ENCODE data around the gene BABAM2. TPM values are rescaled to one million over a fixed set of nuclear protein-coding genes. Genes with fewer than 3 reads are reported as not detected.

Gene BABAM2
- total and polyA plus RNA-seq, 2 experiments from 2014 or later: 28.8 to 43.6 TPM

DNA sequence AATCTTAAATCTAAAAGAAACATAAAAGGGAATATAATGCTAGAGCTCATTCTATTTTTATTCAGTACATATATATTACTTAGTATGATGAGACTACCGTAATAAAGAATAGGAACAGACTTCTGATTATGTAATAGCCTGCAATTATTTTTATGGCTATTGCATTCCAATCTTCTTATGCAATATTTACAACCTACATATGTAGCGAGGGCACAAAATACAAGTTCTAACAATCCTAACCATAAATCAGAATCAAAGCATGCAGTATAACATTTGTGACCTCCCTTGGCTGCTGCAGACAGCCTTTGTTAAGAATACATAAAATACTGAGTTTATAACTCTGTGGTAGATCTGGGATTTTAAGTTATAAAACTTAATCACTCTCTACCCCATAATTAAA, 177.6 kb downstream of the BABAM2 start:
- DNase-seq (ENCODE audit: low spot score): peak; percentile 13
- WGBS (ENCODE audit: low lambda C conversion rate, missing lambda C conversion rate): 51% methylated on average over 2 of the region's 2 CpGs
- TF ChIP-seq, protein P1, sequence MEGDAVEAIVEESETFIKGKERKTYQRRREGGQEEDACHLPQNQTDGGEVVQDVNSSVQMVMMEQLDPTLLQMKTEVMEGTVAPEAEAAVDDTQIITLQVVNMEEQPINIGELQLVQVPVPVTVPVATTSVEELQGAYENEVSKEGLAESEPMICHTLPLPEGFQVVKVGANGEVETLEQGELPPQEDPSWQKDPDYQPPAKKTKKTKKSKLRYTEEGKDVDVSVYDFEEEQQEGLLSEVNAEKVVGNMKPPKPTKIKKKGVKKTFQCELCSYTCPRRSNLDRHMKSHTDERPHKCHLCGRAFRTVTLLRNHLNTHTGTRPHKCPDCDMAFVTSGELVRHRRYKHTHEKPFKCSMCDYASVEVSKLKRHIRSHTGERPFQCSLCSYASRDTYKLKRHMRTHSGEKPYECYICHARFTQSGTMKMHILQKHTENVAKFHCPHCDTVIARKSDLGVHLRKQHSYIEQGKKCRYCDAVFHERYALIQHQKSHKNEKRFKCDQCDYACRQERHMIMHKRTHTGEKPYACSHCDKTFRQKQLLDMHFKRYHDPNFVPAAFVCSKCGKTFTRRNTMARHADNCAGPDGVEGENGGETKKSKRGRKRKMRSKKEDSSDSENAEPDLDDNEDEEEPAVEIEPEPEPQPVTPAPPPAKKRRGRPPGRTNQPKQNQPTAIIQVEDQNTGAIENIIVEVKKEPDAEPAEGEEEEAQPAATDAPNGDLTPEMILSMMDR (IDR thresholded peaks at IDR 0.05; ENCODE audit: poor library complexity): no peak
- no peak for TF ChIP-seq EZH2 (IDR thresholded peaks at IDR 0.05; ENCODE audit: borderline replicate concordance)
- no peak for TF ChIP-seq EZH2phosphoT487 (IDR thresholded peaks at IDR 0.05; ENCODE audit: low read depth, severe bottlenecking, unreplicated experiment)
- no peaks in the 10 kb centered on the region for H3K9me3 ChIP-seq (ENCODE audit: low read depth)
- H3K9me2 ChIP-seq (replicated peaks; ENCODE audit: insufficient read depth): no peaks in the 10 kb centered on the region
- H3K27me3 ChIP-seq: no peaks in the 10 kb centered on the region
- H3K4me3 ChIP-seq: no peak overlapping the region
- H3K4me2 ChIP-seq: no peak overlapping the region
- H3K36me3 ChIP-seq (replicated peaks; ENCODE audit: insufficient read depth, low read depth): no peaks in the 10 kb centered on the region
- H2AFZ ChIP-seq: no peak overlapping the region
- peaks cover 6% of the 10 kb centered on the region for H3K4me1 ChIP-seq (ENCODE audit: insufficient read depth)
- H4K20me1 ChIP-seq (ENCODE audit: insufficient read depth, poor library complexity, severe bottlenecking): no peaks in the 10 kb centered on the region
- peak overlapping the region; percentile 18 for H3K27ac ChIP-seq
- no peaks in the 10 kb centered on the region for H3K79me2 ChIP-seq

DNA sequence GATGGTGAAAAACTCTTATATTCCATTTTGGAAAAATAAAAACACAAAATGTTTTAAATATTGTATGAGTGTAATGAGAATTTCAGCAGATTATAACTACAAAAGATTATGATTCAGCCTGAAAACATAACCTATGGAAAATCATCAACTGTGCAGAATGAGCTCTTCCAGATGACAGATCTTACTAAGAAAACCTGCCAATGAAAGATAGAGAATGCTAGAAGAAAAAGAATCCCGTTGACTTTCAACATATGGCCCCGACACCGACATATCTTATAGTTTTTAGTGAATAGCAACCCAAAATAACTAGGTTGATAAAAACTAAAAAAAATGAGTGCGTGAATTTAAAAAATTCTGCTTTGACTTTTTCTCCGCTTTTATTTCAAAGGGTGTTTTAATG, 178.0 kb downstream of the BABAM2 start:
- H3K27me3 ChIP-seq: no peaks in the 10 kb centered on the region
- H3K9me2 ChIP-seq (replicated peaks; ENCODE audit: insufficient read depth): no peaks in the 10 kb centered on the region
- no peak for DNase-seq (ENCODE audit: low spot score)
- no peak overlapping the region for H2AFZ ChIP-seq
- no peaks in the 10 kb centered on the region for H3K9me3 ChIP-seq (ENCODE audit: low read depth)
- TF ChIP-seq EZH2 (IDR thresholded peaks at IDR 0.05; ENCODE audit: borderline replicate concordance): no peak
- no peak for TF ChIP-seq EZH2phosphoT487 (IDR thresholded peaks at IDR 0.05; ENCODE audit: low read depth, severe bottlenecking, unreplicated experiment)
- TF ChIP-seq, protein P1 (IDR thresholded peaks at IDR 0.05; ENCODE audit: poor library complexity): no peak
- peaks cover 6% of the 10 kb centered on the region for H3K4me1 ChIP-seq (ENCODE audit: insufficient read depth)
- H3K4me2 ChIP-seq: no peak overlapping the region
- H3K4me3 ChIP-seq: no peak overlapping the region
- H3K27ac ChIP-seq: peak overlapping the region; percentile 3
- H3K79me2 ChIP-seq: no peaks in the 10 kb centered on the region
- H4K20me1 ChIP-seq (ENCODE audit: insufficient read depth, poor library complexity, severe bottlenecking): no peaks in the 10 kb centered on the region
- 90% methylated on average over 5 of the region's 5 CpGs for WGBS (ENCODE audit: low lambda C conversion rate, missing lambda C conversion rate)
- no peaks in the 10 kb centered on the region for H3K36me3 ChIP-seq (replicated peaks; ENCODE audit: insufficient read depth, low read depth)

DNA sequence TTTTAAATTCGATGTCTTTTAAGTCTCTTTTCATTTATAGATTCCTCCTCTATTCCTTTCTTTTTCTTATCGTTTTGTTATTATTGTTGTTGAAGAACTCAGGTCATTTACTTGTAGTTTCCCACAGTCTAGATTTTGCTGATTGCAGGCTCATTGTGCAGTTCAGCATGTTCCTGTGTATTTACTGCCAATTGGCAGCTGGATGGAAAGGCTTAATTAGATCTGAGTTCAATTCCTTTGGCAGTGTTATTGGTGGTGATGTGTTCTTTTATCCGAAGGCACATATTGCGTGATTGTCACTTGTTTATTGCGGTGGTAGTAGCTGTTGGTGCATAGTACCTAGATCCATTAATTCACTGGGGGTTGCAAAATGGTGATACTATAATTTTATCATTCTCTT, 180.7 kb downstream of the BABAM2 start:
- TF ChIP-seq, protein P1 (IDR thresholded peaks at IDR 0.05; ENCODE audit: poor library complexity): no peak
- TF ChIP-seq EZH2phosphoT487 (IDR thresholded peaks at IDR 0.05; ENCODE audit: low read depth, severe bottlenecking, unreplicated experiment) (no peak), EZH2 (IDR thresholded peaks at IDR 0.05; ENCODE audit: borderline replicate concordance) (no peak)
- Histone ChIP-seq H3K27me3 (no peaks in the 10 kb centered on the region), H3K4me3 (no peak overlapping the region), H3K4me2 (no peak overlapping the region), H3K9me3 (ENCODE audit: low read depth) (no peaks in the 10 kb centered on the region), H3K79me2 (no peaks in the 10 kb centered on the region), H3K9me2 (replicated peaks; ENCODE audit: insufficient read depth) (no peaks in the 10 kb centered on the region), H3K36me3 (replicated peaks; ENCODE audit: insufficient read depth, low read depth) (no peaks in the 10 kb centered on the region), H3K27ac (peak overlapping the region; percentile 42), H4K20me1 (ENCODE audit: insufficient read depth, poor library complexity, severe bottlenecking) (no peaks in the 10 kb centered on the region), H3K4me1 (ENCODE audit: insufficient read depth) (peaks cover 15% of the 10 kb centered on the region), H2AFZ (no peak overlapping the region)
- no peak for DNase-seq (ENCODE audit: low spot score)
- WGBS (ENCODE audit: low lambda C conversion rate, missing lambda C conversion rate): 76% methylated on average over 5 of the region's 5 CpGs

DNA sequence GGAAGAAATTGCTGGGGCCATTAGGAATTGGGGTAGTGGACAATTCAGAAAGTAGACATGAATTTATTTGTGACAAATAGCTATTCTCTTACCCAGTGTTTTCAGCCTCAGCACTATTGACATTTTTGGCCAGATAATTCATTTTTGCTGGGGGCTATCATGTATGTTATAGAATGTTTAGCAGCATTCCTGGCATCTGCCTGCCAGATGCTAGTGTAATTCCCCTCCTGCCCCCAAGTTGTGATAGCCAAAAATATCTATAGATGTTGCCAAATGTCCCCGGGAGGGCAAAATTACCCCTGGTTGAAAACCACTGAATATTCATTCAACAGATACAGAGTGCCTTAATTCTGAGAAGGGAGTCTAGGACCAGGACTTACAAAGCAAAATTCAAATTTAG, 183.6 kb downstream of the BABAM2 start:
- H3K4me2 ChIP-seq: no peak overlapping the region
- no peaks in the 10 kb centered on the region for H3K9me3 ChIP-seq (ENCODE audit: low read depth)
- no peaks in the 10 kb centered on the region for H3K79me2 ChIP-seq
- no peaks in the 10 kb centered on the region for H4K20me1 ChIP-seq (ENCODE audit: insufficient read depth, poor library complexity, severe bottlenecking)
- no peak for DNase-seq (ENCODE audit: low spot score)
- no peak overlapping the region for H2AFZ ChIP-seq
- peaks cover 9% of the 10 kb centered on the region for H3K4me1 ChIP-seq (ENCODE audit: insufficient read depth)
- no peaks in the 10 kb centered on the region for H3K27me3 ChIP-seq
- H3K36me3 ChIP-seq (replicated peaks; ENCODE audit: insufficient read depth, low read depth): no peaks in the 10 kb centered on the region
- TF ChIP-seq EZH2 (IDR thresholded peaks at IDR 0.05; ENCODE audit: borderline replicate concordance) (no peak), EZH2phosphoT487 (IDR thresholded peaks at IDR 0.05; ENCODE audit: low read depth, severe bottlenecking, unreplicated experiment) (no peak)
- TF ChIP-seq, protein P1 (IDR thresholded peaks at IDR 0.05; ENCODE audit: poor library complexity): no peak
- no peak overlapping the region for H3K4me3 ChIP-seq
- H3K27ac ChIP-seq: no peak overlapping the region
- 58% methylated on average over 1 of the region's 1 CpG for WGBS (ENCODE audit: low lambda C conversion rate, missing lambda C conversion rate)
- H3K9me2 ChIP-seq (replicated peaks; ENCODE audit: insufficient read depth): no peaks in the 10 kb centered on the region

All from hepatocyte (in vitro differentiated cells).